GM12875 (cell line): ENCODE measurements around the gene THADA.

ENCODE experiments used
- H3K4me3 ChIP-seq: one replicate; pipeline ENCODE4 v1.5.1; 2011; ENCODE audit warnings: low read depth, low read length, control low read depth
- CTCF ChIP-seq: IDR thresholded peaks from 2 replicates; pipeline ENCODE4 v1.5.1; 2011; ENCODE audit warnings: low read depth, mild to moderate bottlenecking, control low read depth, inconsistent platforms, low read length, moderate library complexity, borderline replicate concordance; ENCODE audit not compliant: insufficient read depth

Gene THADA

GRCh38 chr2:43421194-43421593 lies 174.6 kb downstream of the THADA start:
- no peak overlapping the region for H3K4me3 ChIP-seq
- no peak for TF ChIP-seq CTCF

GRCh38 chr2:43420389-43420801 lies 175.4 kb downstream of the THADA start:
- TF ChIP-seq CTCF: no peak
- H3K4me3 ChIP-seq: no peak overlapping the region

GRCh38 chr2:43419876-43420275 lies 176.0 kb downstream of the THADA start:
- no peak overlapping the region for H3K4me3 ChIP-seq
- TF ChIP-seq CTCF: no peak

GRCh38 chr2:43419243-43419642 lies 176.6 kb downstream of the THADA start:
- H3K4me3 ChIP-seq: no peak overlapping the region
- no peak for TF ChIP-seq CTCF

- no peak overlapping the region for H3K4me3 ChIP-seq
- TF ChIP-seq CTCF: no peak
Measured at GRCh38 chr2:43418680-43419079, 177.2 kb downstream of the THADA start.

- H3K4me3 ChIP-seq: no peak overlapping the region
- no peak for TF ChIP-seq CTCF
Measured at GRCh38 chr2:43417300-43417699, 178.5 kb downstream of the THADA start.

GRCh38 chr2:43415592-43415991 lies 180.2 kb downstream of the THADA start:
- no peak for TF ChIP-seq CTCF
- no peak overlapping the region for H3K4me3 ChIP-seq
